Kasumi-1 (cell line): Measurements from ENCODE around the gene TNIK.
"Not testable (repeated sequence)": the region's sequence is repeated elsewhere in the genome, so short reads cannot be mapped to it uniquely, and the experiment has no call there.

Experiments used
- DNase-seq, 2 experiments: peaks; one replicate each; lab custom pipeline; 2025; lab: John Stamatoyannopoulos, UW

The TNIK gene

DNA sequence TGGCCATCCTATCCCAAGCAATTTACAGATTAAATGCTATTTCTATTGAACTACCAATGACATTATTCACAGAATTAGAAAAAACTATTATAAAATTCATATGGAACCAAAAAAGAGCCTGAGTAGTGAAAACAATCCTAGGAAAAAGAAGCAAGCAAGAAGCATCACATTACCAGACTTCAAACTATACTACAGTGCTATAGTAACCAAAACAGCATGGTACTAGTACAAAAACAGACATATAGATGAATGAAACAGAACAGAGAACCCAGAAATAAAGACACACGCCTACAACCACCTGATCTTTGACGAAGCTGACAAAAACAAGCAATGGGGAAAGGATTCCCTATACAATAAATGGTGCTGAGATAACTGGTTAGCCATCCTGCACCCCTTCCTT, 152.2 kb downstream of the TNIK start:
- no peak for DNase-seq

GRCh38 chr3:171307046-171307585, 153.1 kb downstream of the TNIK start:
- DNase-seq, result no peak

DNA sequence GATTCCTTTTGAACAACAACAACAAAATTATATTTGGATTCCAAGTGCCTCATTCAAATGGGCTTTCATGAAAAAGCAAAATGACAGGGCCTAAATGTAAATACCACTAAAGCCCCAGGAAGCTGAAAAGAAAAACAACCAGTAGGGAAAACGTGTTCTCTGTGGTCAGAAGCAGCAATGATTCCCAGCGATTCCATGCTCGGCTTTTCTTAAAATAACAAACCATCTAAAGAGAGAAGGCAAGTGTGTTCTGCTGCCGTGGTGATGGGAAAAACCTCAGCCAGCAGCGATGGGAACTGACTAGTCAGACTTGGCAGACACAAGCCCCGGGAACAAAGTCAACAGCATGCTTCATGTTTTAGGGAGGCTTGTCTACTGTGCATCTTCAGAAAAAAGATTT, 153.6 kb downstream of the TNIK start:
- DNase-seq, result no peak

DNA sequence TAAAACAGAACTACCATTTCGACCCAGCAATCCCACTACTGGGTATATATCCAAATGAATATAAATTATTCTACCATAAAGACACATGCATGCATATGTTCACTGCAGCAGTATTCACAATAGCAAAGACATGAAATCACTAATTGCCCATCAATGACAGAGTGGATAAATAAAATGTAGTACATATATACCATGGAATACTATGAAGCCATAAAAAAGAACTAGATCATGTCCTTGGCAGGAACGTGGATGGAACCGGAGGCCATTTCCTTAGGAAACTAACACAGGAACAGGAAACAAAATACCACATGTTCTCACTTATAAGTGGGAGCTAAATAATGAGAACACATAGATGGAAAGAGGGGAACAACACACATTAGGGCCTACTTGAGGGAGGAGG, 154.4 kb downstream of the TNIK start:
- DNase-seq, result not testable (repeated sequence)

- DNase-seq, result not testable (repeated sequence)
Observed at GRCh38 chr3:171304498-171304897, 155.7 kb downstream of the TNIK start.

DNA sequence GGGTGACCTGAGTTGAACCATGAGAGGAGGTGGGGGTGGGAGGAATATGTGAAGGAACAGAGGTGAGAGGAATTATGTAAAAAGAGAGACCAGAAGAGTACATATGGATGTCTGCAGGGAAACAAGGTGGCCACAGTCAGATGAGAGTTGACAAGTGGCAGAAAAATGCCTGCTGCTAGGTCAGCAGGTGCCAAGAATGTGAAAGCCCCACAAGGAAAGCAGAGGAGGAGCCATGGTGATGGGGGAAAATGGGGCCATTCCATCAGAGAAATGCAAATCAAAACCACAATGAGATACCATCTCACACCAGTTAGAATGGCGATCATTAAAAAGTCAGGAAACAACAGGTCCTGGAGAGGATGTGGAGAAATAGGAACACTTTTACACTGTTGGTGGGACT, 156.2 kb downstream of the TNIK start:
- DNase-seq, result not testable (repeated sequence)

- DNase-seq, result no peak
Observed at GRCh38 chr3:171301998-171302397, 158.2 kb downstream of the TNIK start.

- no peak for DNase-seq
Observed at GRCh38 chr3:171301002-171301401, 159.2 kb downstream of the TNIK start.

DNA sequence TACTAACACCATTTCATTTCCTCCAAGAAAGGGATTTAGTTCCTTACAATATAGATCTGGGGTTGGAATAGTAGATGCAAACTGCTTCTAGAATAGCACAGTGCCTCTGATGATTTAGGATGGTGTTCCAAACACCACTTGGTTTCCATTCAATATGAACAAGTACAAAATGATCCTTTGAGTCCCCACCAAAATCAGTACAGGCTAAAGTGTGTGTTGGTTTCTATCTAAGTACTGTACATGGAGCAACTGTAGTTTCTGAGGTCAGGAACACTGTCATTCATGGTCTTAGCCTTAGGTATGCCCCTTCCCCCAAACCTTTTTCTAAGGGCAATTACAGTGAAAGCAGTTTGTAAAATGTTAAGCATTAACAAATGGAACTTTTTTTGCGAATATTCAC, 162.3 kb downstream of the TNIK start:
- DNase-seq, result no peak

DNA sequence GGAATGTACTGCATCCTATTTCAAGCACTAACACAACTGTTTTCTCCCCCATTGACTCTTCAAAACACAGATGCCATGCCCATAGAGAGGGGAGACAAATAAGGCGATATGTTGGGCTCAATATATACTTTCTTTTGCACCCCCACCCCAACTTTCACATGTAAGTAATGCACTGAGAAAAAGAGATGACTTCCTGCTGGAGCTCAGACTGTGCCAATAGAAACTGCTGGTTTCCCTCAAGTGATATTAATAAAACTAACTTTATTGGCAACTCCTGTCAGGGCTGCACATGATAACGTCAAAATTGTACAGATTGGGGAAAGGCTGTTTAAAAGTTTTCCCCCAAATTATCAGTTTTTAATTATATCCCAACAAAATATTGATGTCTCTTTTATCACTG, 163.0 kb downstream of the TNIK start:
- DNase-seq, result no peak

DNA sequence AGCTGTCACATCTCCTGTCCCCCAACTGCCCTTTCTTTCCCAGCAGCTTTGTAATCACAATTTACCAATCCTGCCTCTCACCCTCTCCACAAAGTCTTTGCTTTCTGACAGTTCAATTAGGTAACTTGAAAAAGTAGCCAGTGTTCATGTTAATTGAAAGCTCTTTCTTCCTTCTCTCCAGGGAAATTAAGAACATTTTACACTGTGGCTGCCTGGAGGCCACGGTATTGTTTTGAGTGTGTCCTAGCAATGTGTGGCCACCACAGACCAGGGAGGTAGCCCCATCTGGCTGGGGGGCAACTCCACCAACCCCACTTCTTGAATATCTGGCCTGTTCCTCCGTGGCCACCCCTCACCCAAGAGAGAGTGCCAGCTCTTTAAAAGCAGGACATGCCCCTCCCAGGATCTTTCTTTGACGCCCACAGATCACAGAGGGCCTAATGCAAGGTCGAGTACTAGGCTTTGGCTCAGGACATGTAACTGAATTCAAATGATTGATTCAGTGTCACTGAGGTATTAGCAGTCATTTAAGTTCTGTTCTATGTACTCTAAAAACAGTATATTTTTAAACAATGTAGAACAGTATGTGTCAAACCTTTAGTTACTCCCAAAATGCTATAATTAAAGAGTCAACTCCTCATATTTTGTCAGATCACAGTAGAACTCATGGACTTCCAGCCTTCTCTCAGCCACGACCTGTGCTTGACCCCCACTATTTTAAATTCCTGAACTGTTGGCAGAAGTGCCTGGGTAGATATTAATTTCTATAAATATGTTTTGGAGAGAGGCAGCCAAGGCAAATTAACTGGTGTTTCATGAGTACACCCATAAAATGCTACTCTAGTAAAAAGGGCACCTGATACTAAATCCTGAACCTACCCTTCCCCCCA, 164.5 kb downstream of the TNIK start:
- no peak for DNase-seq

DNA sequence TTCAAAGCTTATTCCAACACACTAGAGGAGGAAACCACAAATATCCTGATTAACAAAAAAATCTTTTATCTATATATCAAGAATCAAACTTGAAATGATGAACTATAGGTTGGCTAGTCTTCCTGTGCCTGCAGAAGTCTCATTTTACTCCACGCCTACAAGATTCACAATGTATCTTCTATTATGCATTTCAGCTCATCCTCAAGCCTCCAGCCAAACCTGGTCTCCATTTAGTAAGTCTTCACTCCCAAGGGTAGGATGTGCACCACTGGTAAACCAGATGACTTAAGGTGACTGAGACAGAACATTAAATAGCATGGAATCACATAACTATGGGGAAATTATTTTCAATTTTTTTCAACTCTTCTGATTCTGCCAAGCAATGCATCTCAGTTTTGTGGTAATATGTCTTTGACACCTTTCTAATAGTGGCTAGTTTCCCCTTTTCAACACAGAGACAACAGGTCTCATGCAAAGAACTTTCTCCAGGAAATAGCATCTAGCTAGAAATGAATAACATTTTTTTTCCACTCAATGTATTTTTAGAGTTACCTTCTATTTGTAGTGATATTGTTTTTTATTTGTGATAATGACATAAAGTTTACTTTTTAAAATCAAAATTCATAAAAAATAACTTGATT, 166.9 kb downstream of the TNIK start:
- no peak for DNase-seq

- DNase-seq, result no peak
Observed at GRCh38 chr3:171290680-171291079, 169.5 kb downstream of the TNIK start.

GRCh38 chr3:171289291-171289690, 170.9 kb downstream of the TNIK start:
- no peak for DNase-seq

GRCh38 chr3:171287761-171288160, 172.4 kb downstream of the TNIK start:
- not testable (repeated sequence) for DNase-seq

- DNase-seq, result no peak
Observed at GRCh38 chr3:171286580-171287249, 173.5 kb downstream of the TNIK start.

DNA sequence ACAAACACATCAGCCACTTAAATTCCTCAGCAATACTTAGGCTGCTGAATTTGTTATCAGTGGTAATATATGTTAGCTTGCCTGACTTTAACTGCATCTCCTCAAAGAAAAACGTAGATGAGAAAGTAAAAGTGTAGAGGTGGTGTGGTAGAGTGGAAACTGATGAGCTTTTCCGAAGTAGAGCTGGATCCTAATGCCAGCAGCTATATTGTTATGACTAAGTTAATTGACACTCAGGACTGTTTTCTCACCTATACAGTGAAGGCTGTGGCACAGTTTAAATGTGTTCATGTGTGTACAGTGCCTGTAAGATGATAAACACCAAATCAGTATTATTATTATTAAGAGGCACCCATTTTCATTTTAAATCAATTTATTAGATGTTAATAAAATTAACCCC, 174.9 kb downstream of the TNIK start:
- no peak for DNase-seq

DNA sequence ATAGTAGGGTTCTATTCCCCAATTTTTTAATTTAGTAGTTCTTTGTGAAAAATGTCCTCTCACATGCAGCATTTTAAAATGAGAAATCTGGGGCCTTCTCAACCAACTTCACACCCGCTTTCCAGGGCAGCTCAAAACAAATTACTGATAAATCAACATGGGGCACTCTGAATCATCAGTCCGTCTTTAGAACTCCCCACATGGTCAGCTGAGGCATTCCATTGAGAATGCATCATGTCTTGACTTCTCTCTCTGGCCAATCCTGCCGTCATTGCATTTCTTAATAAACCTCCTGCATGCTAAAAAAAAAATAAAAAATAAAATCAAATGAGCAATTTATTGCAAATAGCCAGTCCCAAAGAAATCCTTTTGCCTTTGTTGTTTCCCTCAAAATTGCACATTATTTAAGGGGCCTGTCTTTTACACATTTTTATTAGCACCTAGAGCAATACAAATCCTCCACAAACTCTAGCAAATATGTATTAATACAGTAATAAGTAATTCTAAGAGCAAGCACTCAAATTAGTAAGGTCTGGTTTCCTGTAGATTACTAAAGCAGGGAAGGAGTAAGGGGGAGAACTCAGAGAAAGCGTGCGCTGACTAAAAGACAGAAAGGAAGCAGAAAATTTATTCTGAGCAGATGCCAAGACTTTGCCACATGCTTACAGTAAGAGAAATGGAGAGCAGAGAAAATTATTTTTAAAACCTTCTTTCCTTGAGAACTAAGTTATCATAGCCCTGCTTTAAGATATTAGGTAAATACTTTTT, 175.7 kb downstream of the TNIK start:
- DNase-seq, result peak; percentile 42 to 46

DNA sequence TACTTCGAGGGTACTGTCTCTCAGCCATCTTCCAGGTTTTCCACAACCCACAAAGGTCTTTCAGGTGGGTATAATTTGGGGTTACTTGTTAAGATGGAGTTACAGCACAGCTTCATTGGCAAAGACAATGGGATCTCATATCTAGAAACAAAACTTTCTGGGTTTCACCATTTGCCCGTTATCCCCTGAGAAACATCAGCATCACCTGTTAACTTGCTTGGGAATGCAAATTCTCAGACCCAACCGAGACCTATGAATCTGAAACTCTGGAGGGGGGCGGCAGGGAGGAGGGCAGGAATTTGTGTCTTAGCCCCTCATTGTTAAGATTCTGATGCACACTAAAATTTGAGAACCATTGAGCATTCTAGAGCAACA, 176.4 kb downstream of the TNIK start:
- no peak for DNase-seq

- no peak for DNase-seq
Observed at GRCh38 chr3:171283183-171283847, 176.9 kb downstream of the TNIK start.

DNA sequence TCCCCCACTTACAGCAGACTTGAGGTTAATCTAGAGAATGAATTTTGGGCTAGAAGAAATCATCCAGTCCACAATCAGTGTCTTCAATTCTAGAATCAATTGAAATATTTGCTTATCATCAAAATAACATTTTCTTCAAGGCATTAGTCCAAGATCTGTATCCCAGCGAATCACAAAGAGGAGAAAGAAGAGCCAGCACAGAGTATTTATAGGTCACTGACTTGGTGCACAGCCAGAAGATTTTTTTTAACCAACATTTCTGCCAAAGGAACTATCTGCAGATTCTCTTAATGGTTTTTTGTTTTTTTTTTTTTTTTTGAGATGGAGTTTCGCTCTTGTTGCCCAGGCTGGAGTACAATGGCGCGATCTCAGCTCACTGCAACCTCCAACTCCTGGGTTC, 178.2 kb downstream of the TNIK start:
- no peak for DNase-seq
